ENCODE measurements around the gene FHDC1. TPM values are rescaled to one million over a fixed set of nuclear protein-coding genes. Genes with fewer than 3 reads are reported as not detected.

Gene FHDC1
- total and polyA plus RNA-seq, 11 donors: 0.04 to 0.97 (median 0.21) TPM

GRCh38 chr4:152974468-152975379 is 38.6 kb downstream of the FHDC1 start:
- no peak for TF ChIP-seq CTCF (IDR thresholded peaks at IDR 0.05)
- no peak for TF ChIP-seq POLR2A (IDR thresholded peaks at IDR 0.05)
- DNase-seq (no peak), ATAC-seq (no peak)
- Histone ChIP-seq H3K36me3 (no peaks in the 10 kb centered on the region), H3K27ac (no peak overlapping the region), H3K4me1 (no peaks in the 10 kb centered on the region), H3K27me3 (no peaks in the 10 kb centered on the region), H3K4me3 (no peak overlapping the region), H3K9me3 (no peaks in the 10 kb centered on the region)
- WGBS, 4 donors: 91 to 98% (median 94%) methylated on average over 21 to 28 of the region's 28 CpGs
- intact Hi-C loops (cut with DNase I): no loop called here

GRCh38 chr4:152975380-152976211 is 39.5 kb downstream of the FHDC1 start:
- WGBS, 4 donors: 93 to 96% (median 94%) methylated on average over 20 to 38 of the region's 38 CpGs
- DNase-seq (no peak), ATAC-seq (no peak)
- H3K4me3 ChIP-seq: no peak overlapping the region
- H3K4me1 ChIP-seq: no peaks in the 10 kb centered on the region
- no peaks in the 10 kb centered on the region for H3K27me3 ChIP-seq
- intact Hi-C loops (cut with DNase I): no loop called here
- H3K27ac ChIP-seq: no peak overlapping the region
- no peaks in the 10 kb centered on the region for H3K36me3 ChIP-seq
- TF ChIP-seq POLR2A (IDR thresholded peaks at IDR 0.05) (no peak), CTCF (IDR thresholded peaks at IDR 0.05) (no peak)
- H3K9me3 ChIP-seq: no peaks in the 10 kb centered on the region

DNA sequence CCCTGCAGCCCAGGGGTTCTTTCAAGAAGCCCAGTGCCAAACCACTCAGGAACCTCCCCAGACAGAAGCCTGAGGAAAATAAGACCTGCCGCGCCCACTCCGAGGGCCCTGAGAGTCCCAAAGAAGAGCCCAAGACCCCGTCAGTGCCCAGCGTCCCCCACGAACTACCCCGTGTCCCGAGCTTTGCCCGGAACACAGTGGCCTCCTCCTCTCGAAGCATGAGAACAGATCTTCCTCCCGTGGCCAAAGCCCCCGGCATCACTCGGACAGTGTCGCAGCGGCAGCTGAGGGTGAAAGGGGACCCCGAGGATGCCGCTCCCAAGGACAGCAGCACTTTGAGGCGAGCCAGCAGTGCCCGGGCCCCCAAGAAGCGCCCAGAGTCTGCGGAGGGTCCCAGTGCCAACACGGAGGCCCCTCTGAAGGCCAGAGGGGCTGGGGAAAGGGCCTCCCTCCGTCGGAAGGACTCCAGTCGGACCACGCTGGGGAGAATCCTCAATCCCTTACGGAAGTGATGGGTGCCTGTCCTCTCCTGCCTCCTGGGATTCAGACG is 40.2 kb downstream of the FHDC1 start:
- no peak for ATAC-seq
- Histone ChIP-seq H3K9me3 (no peaks in the 10 kb centered on the region), H3K27ac (no peak overlapping the region), H3K36me3 (no peaks in the 10 kb centered on the region), H3K4me1 (no peaks in the 10 kb centered on the region), H3K4me3 (no peak overlapping the region), H3K27me3 (no peaks in the 10 kb centered on the region)
- intact Hi-C loops (cut with DNase I): no loop called here
- TF ChIP-seq CTCF (IDR thresholded peaks at IDR 0.05) (no peak), POLR2A (IDR thresholded peaks at IDR 0.05) (no peak)
- 91 to 96% (median 94%) methylated on average over 26 to 28 of the region's 28 CpGs for WGBS, 4 donors
- DNase-seq: no peak
